Dermis blood vessel endothelial cell (primary cell): ENCODE data around the gene BTBD16. TPM values are rescaled to one million over a fixed set of nuclear protein-coding genes. Genes with fewer than 3 reads are reported as not detected.

ENCODE experiments used
- DNase-seq: peaks from one replicate; pipeline ENCODE4 v3.0.0; 2010
- total RNA-seq: library from RNA; depleted of rRNA; stranded (reverse); fragments of >200 nt; gene quantifications from 2 replicates; pipeline ENCODE4 v1.2.3, GENCODE V29; 2014

Gene BTBD16
- not detected in 2 replicates for total RNA-seq

DNA sequence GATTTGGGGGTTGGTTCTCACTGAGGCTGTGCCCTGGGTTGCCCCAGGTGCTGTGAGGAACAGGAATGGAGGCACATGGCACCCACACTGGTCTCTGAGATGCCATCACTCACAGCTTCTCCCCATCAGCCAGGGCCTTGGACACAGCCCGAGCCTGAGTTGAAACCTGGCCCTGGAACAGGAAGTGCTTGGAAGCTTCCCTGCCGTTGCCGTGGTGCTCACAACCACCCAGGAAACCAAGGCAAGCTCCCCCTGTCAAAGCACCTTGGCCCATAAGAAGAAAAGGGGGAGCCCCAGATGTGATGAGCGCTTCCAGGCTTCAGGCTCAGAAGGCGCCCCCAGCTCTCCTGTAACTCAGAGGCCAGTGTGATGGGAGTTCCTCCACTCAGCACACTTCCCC is at the start of gene BTBD16:
TSS of gene BTBD16 (plus strand) at position 221 of the 400 bp plus-strand sequence. CDS start 3,786 bp downstream, outside the sequence.
- no peak for DNase-seq

DNA sequence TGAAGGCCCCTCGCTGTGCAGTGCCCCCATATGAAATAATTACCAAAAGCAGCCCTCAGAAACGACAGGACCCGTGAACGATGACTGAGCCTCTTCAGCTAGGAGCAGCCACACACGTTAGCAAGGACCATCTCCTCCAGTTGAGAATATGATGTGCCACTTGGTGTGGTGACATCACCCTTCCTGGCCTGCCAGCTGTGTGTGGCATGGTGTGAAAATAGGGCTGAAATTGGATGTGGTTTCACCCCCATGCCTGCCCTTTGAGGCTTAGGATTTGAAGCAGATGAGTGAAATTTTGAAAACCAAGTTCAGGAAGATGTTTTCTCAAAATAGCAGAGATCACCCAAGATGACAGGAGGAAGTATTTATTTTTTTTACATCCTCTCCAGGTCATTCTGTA is 49.1 kb upstream of the BTBD16 start:
- no peak for DNase-seq

DNA sequence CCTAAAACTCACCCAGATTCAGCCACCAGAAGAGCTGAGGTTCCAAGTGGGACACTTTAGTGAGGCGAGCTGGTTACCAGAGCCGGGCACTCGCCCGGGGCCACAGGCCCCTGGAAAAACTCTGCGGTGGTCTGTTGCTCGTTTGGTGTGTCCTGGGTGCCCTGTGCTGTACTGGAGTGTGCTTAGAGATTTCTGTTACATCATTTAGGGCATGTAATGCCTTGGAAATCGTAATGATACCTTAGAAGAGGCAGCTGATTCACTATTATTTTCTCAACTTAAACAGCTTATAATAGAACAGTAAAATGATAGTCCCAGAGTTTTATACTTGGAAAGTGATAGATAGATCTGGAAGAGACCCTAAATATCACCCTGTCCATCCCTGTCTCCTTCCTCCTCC is 48.5 kb upstream of the BTBD16 start:
- no peak for DNase-seq

DNA sequence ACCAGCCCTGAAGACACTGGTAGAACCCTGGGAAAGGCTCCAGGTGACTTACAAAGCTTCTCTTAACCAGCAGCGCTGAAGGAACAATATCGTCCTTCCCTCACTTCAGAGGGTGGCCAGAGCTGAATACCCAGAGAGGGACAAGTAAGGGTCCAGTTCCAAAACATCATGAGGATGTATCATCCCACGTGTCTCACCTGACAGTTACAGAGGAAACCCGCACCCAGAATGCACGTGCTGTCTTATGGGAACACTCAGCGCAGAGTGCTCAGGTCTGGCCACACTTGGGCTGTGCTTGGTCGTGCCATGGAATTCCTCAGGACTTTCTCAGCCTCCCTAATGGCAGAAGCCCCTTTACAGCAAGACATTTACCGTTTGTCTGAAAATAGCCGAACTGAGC is 46.9 kb upstream of the BTBD16 start:
- no peak for DNase-seq

DNA sequence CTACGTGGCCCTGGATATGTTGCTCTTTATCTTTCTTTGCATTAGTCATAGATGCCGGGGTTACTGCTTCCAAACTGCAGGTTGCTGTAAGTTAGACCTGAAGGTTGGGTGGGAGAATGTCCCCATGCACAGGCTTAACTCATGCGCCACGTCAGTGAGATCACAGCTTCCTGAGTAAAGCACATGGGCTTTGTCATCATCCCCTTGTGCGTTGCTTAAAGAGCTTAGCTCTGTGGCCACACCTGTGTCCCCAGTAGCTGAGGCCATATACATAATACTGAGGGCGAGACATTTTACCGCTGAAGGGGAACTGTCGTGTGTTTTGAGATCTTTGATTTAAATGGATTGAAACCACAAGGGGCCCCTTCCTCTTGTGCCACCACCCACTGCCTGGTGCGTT is 45.8 kb upstream of the BTBD16 start:
- no peak for DNase-seq

DNA sequence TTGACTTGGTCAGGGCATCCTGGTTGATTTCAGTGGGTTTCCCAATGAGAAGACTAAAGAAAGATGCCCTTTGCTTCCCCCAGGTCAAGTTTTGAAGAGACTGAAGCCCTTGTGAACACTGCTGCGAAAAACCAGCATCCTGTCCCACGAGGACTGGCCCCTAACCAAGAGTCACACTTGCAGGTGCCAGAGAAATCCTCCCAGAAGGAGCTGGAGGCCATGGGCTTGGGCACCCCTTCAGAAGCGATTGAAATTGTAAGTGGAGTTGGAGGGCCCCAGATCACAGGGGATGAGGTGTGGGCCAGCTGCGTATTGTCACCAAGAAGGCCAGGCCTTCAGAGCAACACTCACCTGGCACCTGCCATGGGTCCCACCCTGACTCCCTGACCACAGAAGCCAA is 43.3 kb upstream of the BTBD16 start:
- DNase-seq = no peak

DNA sequence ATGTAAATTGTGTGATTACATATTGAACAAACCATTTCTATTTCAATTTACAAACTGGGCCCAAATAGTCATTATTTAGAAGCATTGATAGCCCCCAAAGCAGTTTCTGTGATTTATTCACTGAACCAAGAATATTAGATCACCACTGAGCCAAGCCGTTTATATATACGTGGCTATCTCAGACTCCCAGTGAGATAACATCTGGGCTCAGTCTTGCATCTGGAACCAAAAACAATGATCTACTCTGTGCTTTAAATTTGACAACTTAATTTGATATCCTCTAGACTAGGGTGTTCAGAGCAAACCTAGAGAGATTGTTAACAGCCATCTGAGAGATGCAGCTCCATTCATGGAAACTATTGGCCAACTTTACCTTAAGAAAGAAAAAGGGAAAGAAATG is 41.4 kb upstream of the BTBD16 start:
- no peak for DNase-seq

DNA sequence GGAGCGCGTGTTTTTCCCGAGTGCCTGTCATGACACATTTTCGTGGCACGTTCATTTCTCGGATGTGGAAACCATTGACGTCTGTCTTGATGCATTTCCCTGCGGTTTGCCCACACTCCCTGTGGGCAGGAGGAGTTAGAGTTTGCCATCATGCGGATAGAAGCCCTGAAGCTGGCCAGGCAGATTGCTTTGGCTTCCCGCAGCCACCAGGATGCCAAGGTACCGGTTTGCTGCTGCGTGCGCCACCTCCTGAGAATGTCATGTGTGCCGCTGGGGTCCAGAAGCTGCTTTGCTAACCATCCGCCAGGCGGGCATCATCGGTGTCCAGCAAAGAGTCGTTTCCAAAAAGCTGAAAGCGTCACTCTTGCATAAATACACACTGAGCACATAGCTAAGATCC is 40.9 kb upstream of the BTBD16 start:
- DNase-seq = no peak

DNA sequence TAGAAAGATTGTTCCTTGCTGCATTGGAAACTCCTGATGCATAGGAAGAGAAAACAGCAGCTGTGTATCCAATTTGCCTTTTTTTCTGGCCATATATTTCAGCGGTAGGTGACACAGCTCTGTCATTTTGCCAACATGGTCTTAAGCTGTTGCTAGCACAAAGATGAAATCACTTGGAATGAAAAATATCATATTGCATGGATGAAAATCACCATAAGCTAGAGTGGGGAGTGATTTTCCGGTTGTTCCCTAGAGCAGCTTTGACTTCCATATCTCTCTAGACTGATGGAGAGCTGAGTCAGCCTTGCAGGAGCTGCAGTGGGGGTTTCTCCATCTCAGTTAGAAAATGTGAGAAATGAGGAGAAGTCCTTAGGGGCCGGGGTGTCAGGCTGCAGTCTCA is 38.3 kb upstream of the BTBD16 start:
- DNase-seq = no peak

DNA sequence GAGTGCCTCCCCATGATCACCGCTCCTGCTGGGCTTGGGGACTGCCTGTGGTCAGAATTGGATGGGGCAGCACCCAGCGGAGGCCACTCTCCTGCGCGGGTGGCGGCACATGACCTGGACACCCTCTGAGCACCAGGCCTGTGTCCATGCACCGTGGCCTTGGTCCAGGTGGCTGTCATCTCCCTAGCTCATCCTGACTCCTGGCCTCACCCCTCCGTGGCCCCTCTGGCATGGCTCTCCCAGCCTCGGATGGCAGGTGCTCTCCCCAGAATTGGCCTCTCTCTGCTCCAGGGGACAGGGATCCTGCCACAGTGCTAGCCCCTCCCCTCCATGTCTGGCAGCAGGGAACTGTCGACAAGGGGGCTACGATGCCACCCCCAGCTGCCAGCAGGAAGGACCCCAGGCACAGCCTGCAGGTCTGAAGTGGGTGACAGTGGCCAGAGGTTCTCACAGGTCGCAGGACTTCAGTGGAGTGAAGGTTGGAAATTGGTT is 37.2 kb upstream of the BTBD16 start:
- no peak for DNase-seq

DNA sequence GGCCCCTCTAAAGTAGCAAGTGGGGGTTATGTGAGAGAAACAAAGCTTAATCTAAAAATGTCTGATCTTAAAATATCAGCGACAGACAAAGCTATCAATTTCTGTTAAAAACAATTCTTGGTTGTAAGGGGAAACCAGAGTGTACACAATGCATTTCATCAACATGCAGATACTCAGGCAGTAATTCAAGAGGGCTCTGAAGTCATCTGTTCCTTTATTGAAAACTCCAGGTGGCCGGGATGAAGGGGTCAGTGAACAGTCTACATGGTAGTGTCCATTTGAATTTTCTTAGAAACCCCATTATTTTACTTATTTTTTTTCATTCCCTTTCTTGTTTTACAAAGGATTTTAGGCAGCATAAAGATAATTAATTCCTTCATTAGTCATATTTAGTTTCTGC is 36.7 kb upstream of the BTBD16 start:
- DNase-seq = peak; percentile 15

DNA sequence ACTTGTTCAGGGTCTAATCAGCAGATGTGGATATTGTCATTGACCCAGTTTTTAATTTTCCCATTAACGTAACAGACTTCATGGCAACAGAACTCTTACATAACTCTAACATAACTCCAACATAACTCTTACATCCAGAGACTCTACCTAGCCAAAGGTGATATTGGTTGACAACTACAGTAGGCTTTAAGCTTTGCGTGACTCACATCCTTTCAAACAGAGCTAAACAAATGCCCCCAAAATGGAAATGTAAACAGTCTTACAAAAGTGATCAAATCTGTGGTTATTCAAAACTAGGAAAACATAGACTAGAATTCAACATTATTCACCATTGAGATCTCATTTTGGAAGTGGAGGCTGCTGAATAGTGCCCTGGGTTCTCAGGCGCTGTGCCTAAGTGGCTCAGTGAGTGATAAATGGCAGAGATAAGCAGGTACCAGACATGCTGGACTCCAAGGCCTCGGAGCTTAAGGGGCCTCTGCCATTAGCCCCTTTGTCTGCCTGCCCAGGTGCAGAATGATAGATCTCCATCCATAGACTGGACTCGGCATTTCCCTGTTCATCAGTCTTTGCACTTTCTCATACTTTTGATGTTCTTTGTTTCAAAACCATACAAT is 34.3 kb upstream of the BTBD16 start:
- DNase-seq = no peak

DNA sequence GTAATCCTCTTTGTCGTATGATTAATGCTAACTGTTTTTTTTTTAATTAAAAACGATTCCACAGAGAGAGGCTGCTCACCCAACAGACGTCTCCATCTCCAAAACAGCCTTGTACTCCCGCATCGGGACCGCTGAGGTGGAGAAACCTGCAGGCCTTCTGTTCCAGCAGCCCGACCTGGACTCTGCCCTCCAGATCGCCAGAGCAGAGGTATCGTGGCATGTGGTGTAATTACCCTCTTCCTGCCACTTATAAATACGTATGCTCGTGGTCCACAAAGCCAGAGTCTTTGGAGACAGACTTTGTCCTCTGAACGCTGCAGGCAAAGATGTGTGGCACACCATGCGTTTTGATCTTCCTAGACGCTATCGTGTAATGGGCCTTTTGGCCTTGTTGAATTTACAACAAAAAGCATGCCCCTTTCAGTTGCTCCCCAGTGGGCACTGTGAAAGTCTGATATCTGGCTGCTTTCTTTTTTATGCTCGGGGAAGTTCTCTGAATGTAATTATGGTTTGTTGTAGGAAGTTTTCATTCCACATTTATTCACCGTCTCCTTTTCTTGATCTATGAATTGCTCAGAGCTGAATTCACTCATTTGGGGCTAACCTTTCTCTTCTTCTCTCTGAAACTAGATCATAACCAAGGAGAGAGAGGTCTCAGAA is 33.6 kb upstream of the BTBD16 start:
- DNase-seq = no peak

DNA sequence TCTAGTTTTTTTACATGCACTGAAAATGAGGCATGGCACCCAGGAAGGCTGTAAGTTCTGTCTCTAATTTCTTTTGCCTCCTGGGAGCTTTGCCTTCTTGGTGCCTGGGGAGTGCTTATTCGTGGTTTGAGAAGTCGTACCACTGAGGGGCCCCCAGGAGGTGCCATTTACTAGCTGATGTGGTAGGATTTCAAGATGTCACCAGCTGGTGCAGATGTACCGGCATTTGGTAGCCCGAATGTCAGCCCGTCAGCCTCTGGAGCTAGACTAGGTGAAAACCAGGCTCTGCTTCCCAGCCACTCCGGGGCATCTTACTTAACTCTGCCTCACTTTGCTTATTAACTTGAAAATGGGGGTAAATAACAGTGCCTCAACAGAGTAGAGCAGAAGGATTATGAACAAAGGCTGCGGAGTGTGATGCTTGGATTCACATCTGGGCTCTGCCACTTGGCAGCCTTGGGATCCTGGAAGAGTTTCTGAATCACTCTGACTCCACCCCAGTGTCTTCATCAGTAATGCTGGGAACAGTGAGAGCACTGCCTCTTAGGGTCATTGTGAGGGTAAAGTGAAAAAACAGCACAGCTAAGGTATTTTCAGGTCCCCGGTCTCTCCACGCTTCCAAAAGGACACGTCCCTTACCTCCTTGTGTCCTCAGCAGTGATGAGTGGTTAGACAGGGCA is 31.4 kb upstream of the BTBD16 start:
- no peak for DNase-seq

DNA sequence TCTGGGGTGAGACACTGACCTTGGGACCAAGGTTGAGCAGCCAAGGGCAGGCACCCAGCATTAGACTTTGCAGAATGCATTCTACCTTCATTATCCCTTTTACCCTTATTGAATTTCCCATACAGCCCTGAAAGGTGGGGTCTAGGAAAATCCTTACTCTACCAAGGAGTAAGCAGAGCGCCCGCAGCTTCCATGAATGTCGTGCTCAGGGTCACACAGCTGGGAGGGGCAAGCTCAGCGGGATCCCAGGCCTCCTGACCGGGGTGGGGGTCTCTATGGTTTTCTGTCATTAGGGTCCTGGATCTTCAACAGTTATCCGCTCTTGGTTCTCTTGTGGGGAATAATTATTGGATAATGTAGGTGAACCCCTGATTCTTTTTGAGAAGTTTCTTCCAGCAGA is 30.7 kb upstream of the BTBD16 start:
- DNase-seq = no peak

DNA sequence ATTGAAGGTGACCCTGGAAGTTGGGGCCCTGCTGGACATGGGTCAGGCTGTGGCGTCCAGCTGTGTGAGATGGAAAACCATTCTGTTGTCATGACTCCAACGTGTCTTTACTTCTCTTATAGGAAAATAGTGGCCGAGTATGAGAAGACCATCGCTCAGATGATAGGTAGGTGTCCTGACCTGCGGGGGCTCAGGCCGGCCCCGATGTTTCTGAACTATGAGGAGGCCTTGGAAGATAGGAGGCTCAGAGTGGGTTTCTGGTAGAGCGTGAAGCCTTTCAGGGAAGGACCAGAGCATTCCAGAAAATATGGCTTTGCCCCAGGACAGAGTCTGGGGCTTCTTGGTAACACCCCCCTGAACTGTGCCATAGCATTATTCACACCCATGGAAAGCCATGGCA is 29.3 kb upstream of the BTBD16 start:
- DNase-seq = no peak

DNA sequence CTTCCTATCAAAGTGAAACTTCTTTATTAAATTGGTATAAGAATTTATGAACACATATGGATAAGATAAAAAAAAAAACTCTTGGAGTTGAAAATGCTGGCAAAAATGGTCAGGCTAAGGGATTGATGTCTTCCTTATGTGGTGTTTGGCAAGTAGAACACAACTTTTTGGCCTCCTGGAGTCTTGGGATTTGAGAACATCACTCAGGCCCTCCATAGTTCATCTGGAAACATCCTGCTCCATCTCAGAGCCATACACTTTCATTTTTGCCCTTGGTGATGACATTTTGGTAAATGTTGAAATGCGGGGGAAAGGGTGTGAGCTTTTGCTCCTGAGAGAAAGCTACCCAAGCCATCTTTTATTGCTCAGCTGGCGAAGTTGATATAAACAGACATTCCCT is 27.5 kb upstream of the BTBD16 start:
- DNase-seq = no peak

DNA sequence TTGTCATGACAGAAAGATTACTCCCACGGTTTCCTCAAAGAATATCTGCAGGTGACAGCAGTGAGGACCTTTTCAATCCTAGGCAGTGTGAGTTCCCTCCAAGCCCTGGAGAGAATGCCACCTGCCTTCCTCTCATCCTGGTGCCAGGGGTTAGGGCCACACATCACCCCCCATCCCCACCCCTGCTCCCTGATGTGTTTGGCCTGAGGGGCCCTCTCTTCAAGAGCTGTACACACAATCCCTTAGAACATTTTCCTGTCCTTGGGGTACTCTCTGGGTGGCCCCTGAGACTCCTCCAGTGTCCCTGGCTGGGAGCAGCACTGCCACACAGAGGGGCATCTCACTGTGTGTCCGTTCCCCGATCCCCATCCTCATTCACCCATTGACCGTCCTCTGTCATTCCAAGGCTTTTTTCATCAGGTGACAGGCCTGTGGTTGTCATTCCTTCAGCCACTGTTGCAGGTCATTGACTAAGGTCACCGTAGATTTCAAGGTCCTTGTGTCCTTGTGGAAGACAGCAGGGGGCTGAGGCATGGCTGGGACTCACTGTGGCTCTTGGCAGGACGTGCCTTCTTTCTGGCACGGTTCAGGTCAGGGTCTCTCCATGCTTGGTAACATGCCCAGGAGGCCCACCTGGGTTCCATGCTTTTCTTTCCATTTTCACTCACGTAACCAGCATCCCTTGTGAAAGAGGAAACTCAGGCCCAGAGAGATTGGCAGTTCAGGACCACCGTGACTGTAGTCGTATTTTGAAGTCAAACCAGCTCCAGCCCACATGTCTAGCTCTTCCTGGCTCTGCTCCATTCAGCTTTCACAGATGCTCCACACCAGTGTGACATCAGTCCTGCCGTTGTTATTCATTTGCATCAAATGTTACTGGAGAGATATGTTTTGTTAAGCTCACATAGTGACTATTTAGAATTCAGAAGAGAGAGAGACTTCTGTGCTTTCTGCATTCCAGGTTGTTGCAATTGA is 26.8 kb upstream of the BTBD16 start:
- no peak for DNase-seq

DNA sequence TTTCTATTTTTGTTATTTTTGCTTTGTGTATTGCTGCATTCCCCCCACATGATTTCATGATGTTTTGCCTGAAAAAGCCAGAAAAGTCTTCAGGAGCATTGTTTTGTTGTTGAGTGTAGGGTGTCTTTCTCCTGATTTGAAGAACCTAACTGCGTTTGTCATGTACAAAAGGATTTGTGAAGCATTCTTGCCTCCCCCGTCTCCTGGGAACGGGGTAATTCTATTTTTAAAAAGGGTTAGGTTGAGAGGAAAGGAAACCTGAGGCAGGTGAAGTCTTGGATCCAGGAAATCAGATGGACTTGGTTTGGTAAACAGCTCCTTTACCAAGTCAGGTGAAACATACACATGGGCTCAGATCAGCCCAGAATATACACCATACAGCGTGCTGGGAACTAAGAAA is 26.0 kb upstream of the BTBD16 start:
- no peak for DNase-seq

DNA sequence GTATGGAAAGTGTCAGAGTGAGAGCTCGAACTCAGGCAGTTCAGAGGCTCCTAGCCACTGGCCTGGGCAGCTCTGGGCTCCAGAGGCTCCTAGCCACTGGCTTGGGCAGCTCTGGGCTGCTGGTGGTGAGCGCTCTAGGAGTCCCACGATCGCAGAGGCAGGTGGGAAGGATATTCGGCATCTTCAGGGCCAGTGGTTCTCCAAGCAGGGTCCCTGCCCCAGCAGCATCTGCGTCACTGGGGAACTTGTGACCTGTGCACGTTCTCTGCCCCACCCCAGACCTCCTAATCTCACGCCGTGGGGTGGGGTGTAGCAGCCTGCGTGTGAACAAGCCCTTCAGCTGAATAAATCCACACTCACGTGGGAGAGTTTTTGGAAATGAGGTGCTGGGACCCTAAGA is 25.2 kb upstream of the BTBD16 start:
- no peak for DNase-seq

DNA sequence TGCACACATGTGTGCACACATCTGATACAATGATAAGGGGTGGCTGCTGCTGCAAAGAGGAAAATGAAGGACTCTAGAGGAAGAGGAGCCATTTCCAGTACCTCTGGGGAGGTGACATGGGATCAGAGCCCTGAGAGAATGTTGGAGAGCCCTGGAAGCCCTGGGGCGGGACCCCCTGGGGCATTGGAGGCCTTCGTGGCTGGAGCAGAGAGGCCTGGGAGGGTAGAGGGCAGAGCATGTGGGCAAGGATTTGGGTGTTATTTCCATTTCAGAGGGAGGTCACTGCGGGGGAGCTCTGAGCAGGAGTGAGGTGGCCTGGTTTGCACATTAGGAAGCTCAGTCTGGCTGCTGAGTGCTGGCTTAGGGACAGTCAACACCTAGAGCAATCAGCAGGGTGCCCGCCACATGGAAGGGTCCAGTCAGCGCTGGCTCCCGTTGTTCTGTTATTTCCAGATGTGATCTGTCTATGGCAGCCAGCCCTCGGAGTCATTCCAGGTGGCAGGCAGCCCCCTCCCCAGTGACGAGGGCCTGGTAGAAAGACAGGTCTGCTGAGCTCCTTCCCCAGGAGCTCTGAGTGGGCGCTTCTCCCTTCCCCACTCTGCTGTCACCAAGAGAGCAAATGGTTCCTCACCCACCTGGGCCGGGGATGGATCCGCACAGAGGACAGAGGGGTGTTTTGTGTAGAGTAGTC is 24.1 kb upstream of the BTBD16 start:
- DNase-seq = no peak
